Aorta (tissue), 5 donors: ENCODE measurements around the gene B4GAT1. TPM values are rescaled to one million over a fixed set of nuclear protein-coding genes. Genes with fewer than 3 reads are reported as not detected.

Experiments
- ATAC-seq: fragments of 200-7000 bp; cut with Tn5 transposase; one replicate; pipeline ENCODE4 v1.9.1; 2022; ENCODE audit warnings: moderate library complexity; ENCODE audit not compliant: low FRiP score
- DNase-seq, 2 donors: peaks; one replicate each; pipeline ENCODE4 v3.0.0-alpha.2; 2020
- H3K27ac ChIP-seq, 2 donors: one replicate each; pipeline ENCODE4 v1.5.1; 2013; ENCODE audit warnings: low read length in 2 of 2, mild to moderate bottlenecking in 2 of 2, moderate library complexity in 2 of 2, control low read depth in 1 of 2, inconsistent platforms in 1 of 2, low read depth in 1 of 2
- H3K27me3 ChIP-seq, 2 donors: one replicate each; pipeline ENCODE4 v1.6.1; 2013; ENCODE audit warnings: control low read depth in 1 of 2, low read length in 1 of 2, mild to moderate bottlenecking in 1 of 2, moderate library complexity in 1 of 2; ENCODE audit not compliant: insufficient read depth in 2 of 2, control insufficient read depth in 1 of 2
- H3K36me3 ChIP-seq, 2 donors: one replicate each; pipeline ENCODE4 v1.6.1; 2013; ENCODE audit warnings: control low read depth in 1 of 2, low read length in 1 of 2, mild to moderate bottlenecking in 1 of 2; ENCODE audit not compliant: insufficient read depth in 2 of 2, control insufficient read depth in 1 of 2
- H3K4me1 ChIP-seq, 2 donors: one replicate each; pipeline ENCODE4 v1.6.1; 2013; ENCODE audit warnings: low read length in 2 of 2, control low read depth in 1 of 2, mild to moderate bottlenecking in 1 of 2, moderate library complexity in 1 of 2; ENCODE audit not compliant: insufficient read depth in 2 of 2, control insufficient read depth in 1 of 2
- H3K4me3 ChIP-seq, 2 donors: one replicate each; pipeline ENCODE4 v1.5.1; 2013; ENCODE audit warnings: low read length in 2 of 2, control low read depth in 1 of 2, mild to moderate bottlenecking in 1 of 2
- H3K9me3 ChIP-seq: one replicate; pipeline ENCODE4 v1.6.1; 2013; ENCODE audit warnings: mild to moderate bottlenecking, low read length; ENCODE audit not compliant: control insufficient read depth
- WGBS, 2 donors: extraction: QIAGEN DNeasy Blood & Tissue Kit; methylation state at CpG; one replicate each; pipeline ENCODE4 v1.1.7; 2013; 5-methylcytosine and 5-hydroxymethylcytosine counted together
- intact Hi-C, 2 donors: fragments of 100-400 bp; cut with DNase I; formaldehyde crosslinking; loops; one replicate each; pipeline versions ENCODE4 v1.14.2 to v1.15.0; 2022
- polyA plus RNA-seq, 2 donors: library from polyadenylated mRNA; stranded (reverse); fragments of 200-250 nt; gene quantifications; one replicate each; pipeline ENCODE4 v1.2.3, GENCODE V29; 2013
- total RNA-seq, 2 donors: library from RNA; stranded (reverse); fragmentation: NEBNext Ultra II Directional; extraction: Animal tissue kit (Norgen Biotek cat#: 25700); gene quantifications; one replicate each; pipeline ENCODE4 v1.2.1, GENCODE V29; 2021
- donor health status: healthy with polysubstance abuse.
- donor health status: Bipolar disorder and iron deficiency.
- donor health status: DM: no; HTN: no; CAD: no.
- donor health status: DM: no; HTN: no; CAD: no.
- donor health status: DM: yes; HTN: yes; CAD: no.

Gene B4GAT1
- total and polyA plus RNA-seq, 4 donors = 7.0 to 18.8 (median 15.0) TPM

- WGBS, 2 donors = 92 to 93% methylated on average over 28 of the region's 28 CpGs
- peak; percentile 37 to 71 for DNase-seq
Observed at GRCh38 chr11:66340596-66341501, 6.6 kb downstream of the B4GAT1 start.

GRCh38 chr11:66339686-66340483 is 7.5 kb downstream of the B4GAT1 start:
- Histone ChIP-seq H3K27ac (no peak overlapping the region), H3K4me1 (no peaks in the 10 kb centered on the region), H3K27me3 (no peaks in the 10 kb centered on the region), H3K9me3 (no peaks in the 10 kb centered on the region), H3K36me3 (peaks cover 0 to 8% of the 10 kb centered on the region in 2 donors), H3K4me3 (no peak overlapping the region)
- peak in 1 of 2 donors; percentile 70 for DNase-seq
- whole genome bisulfite sequencing, 2 donors = 78 to 79% methylated on average over 14 of the region's 14 CpGs
- intact Hi-C loops = no loop called here
- ATAC-seq = no peak

More at GRCh38 chr11:66340596-66341501, 6.6 kb downstream of the B4GAT1 start:
- Histone ChIP-seq H3K27me3 (no peaks in the 10 kb centered on the region), H3K4me1 (no peaks in the 10 kb centered on the region), H3K36me3 (peaks cover 0 to 8% of the 10 kb centered on the region in 2 donors), H3K9me3 (no peaks in the 10 kb centered on the region), H3K27ac (no peak overlapping the region), H3K4me3 (no peak overlapping the region)
- intact Hi-C loops = no loop called here
- ATAC-seq = no peak

DNA sequence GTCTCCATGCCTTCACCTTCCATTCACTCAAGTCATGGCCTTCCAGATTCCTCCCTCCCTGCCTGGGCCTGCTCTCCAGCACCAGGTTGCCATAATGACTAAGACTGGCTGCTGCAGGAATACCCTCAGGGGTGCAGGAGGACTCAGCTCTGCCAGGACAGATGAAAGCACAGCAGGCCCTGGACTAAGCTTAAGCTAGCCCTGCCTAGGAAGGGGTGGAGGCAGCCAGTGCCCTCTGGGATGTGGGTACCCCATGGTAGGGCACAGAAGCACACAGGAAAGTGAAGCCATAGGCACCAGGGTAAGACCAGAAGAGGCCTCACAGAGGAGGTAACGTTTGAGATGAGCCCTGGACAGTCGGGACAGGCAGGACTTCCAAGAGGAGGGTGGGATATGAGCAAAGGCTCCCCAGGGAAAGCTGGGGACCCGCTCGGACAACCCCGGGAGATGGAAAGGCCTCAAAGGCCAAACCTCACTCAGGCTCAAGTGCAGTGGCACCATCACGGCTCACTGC is 8.2 kb downstream of the B4GAT1 start:
- H3K36me3 ChIP-seq = peaks cover 0 to 8% of the 10 kb centered on the region in 2 donors
- 86 to 87% methylated on average over 6 of the region's 6 CpGs for WGBS, 2 donors
- intact Hi-C loops = no loop called here
- ATAC-seq (no peak), DNase-seq (peak in 1 of 2 donors; percentile 40)
- H3K27me3 ChIP-seq = no peaks in the 10 kb centered on the region
- no peaks in the 10 kb centered on the region for H3K9me3 ChIP-seq
- H3K27ac ChIP-seq = no peak overlapping the region
- H3K4me3 ChIP-seq = no peak overlapping the region
- no peaks in the 10 kb centered on the region for H3K4me1 ChIP-seq

- no peaks in the 10 kb centered on the region for H3K9me3 ChIP-seq
- H3K4me3 ChIP-seq = no peak overlapping the region
- peaks cover 0 to 8% of the 10 kb centered on the region in 2 donors for H3K36me3 ChIP-seq
- no peaks in the 10 kb centered on the region for H3K4me1 ChIP-seq
- intact Hi-C loops = no loop called here
- 79 to 80% methylated on average over 17 of the region's 17 CpGs for WGBS, 2 donors
- no peak overlapping the region for H3K27ac ChIP-seq
- no peak for ATAC-seq
- DNase-seq = peak in 1 of 2 donors; percentile 69
- H3K27me3 ChIP-seq = no peaks in the 10 kb centered on the region
Observed at GRCh38 chr11:66338276-66339161, 8.9 kb downstream of the B4GAT1 start.

- no peaks in the 10 kb centered on the region for H3K27me3 ChIP-seq
- H3K36me3 ChIP-seq = peaks cover 0 to 8% of the 10 kb centered on the region in 2 donors
- ATAC-seq (no peak), DNase-seq (peak; percentile 48 to 71)
- H3K4me1 ChIP-seq = no peaks in the 10 kb centered on the region
- WGBS, 2 donors = 50 to 59% methylated on average over 18 of the region's 18 CpGs
- no peak overlapping the region for H3K4me3 ChIP-seq
- no peak overlapping the region for H3K27ac ChIP-seq
- intact Hi-C loops = no loop called here
- no peaks in the 10 kb centered on the region for H3K9me3 ChIP-seq
Observed at GRCh38 chr11:66337103-66337899, 10.1 kb downstream of the B4GAT1 start.

DNA sequence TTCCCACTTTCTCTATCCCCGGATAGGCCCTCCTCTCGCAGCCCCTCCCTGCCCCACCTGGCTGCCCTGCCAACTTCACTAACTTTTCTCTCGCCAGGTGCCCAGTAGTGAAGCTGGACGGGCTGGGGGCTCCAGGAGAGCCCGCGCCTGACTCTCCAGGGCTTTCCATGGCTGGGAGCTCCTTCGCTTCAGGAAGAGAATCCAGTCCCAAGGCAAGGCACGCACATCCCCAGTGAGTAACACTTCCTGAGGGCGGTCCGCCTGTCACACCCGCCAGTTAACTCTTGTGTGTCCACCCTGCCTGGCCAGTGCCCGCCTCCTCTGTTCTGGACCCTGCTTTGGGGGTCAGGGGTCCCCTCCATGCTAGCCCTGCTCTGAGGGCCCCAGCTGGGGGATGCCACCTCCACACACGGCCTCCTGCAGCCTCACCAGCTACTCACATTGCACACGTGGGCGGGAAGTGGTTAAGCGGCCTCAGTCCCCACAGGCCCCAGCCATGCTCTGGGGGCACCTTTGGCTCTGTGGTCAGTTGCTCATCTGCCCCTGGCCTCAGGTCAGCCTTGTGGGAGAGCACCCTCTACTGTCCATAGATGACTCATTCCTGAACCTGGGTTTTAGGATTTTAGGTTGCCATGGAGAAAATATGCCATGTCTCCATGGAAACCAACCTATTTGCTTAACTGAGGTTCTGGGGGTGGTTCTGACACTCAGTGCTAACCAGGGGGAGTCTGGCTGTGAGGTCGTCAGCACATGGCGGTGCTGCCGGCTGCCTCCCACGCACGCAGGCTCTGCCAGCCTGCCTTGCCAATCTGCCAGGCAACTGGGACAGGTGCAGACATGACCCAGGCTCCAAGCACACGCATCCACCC is 11.0 kb downstream of the B4GAT1 start, which contains the start of gene RIN1:
TSS of gene RIN1 (minus strand) at position 201 of the 869 bp plus-strand sequence. CDS start at position 169, 32 bp downstream.
- Histone ChIP-seq H3K27ac (peak within 1 kb of the TSS in 1 of 2 donors; percentile 12), H3K9me3 (no peaks in the 10 kb centered on the region), H3K27me3 (no peaks in the 10 kb centered on the region), H3K36me3 (peaks cover 0 to 6% of the 10 kb centered on the region in 2 donors), H3K4me3 (peak within 1 kb of the TSS; percentile 19 to 50), H3K4me1 (no peaks in the 10 kb centered on the region)
- ATAC-seq (peak; percentile 69), DNase-seq (peak; percentile 85 to 88)
- 4% methylated on average over 21 to 22 of the region's 22 CpGs for WGBS, 2 donors
- intact Hi-C loops = no loop called here
